HEK293 (cell line): ENCODE results near the gene HMGN4.

Experiments used
- CTCF ChIA-PET: fragments of 350-600 bp; formaldehyde crosslinking; extraction: SDS; loops from one replicate; lab custom pipeline; 2021; ENCODE audit warnings: antibody characterized with exemption; lab: Yijun Ruan, JAX
- POLR2A ChIA-PET: fragments of 300-600 bp; formaldehyde crosslinking; extraction: SDS; loops from one replicate; lab custom pipeline; 2020; ENCODE audit warnings: antibody characterized with exemption, inconsistent platforms; lab: Yijun Ruan, JAX
- H3K27ac ChIP-seq: fragments of 200-500 bp; sonication (Bioruptor generic); 2 replicates; pipeline ENCODE4 v1.5.1; 2014; ENCODE audit warnings: low read depth, low read length, control low read depth, inconsistent platforms; ENCODE audit errors: extremely low read depth
- H3K36me3 ChIP-seq, 2 experiments: fragments of 200-500 bp in 1 of 2; sonication (Bioruptor generic) in 1 of 2; 1 replicate in 1 of 2; 2 replicates in 1 of 2; pipeline ENCODE4 v1.5.1; 2014 to 2017; ENCODE audit warnings: inconsistent platforms in 2 of 2, low read length in 2 of 2; ENCODE audit not compliant: control insufficient read depth in 2 of 2, insufficient read depth in 1 of 2
- H3K4me1 ChIP-seq: fragments of 200-500 bp; sonication (Bioruptor generic); 2 replicates; pipeline ENCODE4 v1.5.1; 2014; ENCODE audit warnings: mild to moderate bottlenecking, low read length, inconsistent platforms; ENCODE audit not compliant: control insufficient read depth, insufficient read depth
- H3K4me3 ChIP-seq: 2 replicates; pipeline ENCODE4 v1.5.1; 2011; ENCODE audit warnings: low read depth, mild to moderate bottlenecking, control low read depth, low read length, moderate library complexity
- H3K9me3 ChIP-seq: fragments of 200-500 bp; sonication (Bioruptor generic); 2 replicates; pipeline ENCODE4 v1.5.1; 2014; ENCODE audit warnings: low read depth, low read length, inconsistent platforms; ENCODE audit not compliant: control insufficient read depth, insufficient read depth
- AEBP2 ChIP-seq: fragments of 450-650 bp; formaldehyde crosslinking; IDR thresholded peaks from 2 replicates; pipeline ENCODE4 v1.5.1; 2016; ENCODE audit warnings: missing biosample characterization, missing genetic modification characterization, borderline replicate concordance
- KLF17 ChIP-seq: fragments of 450-650 bp; formaldehyde crosslinking; IDR thresholded peaks from 2 replicates; pipeline ENCODE4 v1.5.1; 2016; ENCODE audit warnings: missing biosample characterization, missing genetic modification characterization
- KLF9 ChIP-seq: fragments of 450-650 bp; formaldehyde crosslinking; IDR thresholded peaks from 2 replicates; pipeline ENCODE4 v1.5.1; 2016; ENCODE audit warnings: missing biosample characterization, missing genetic modification characterization, low read depth
- PRDM1 ChIP-seq: fragments of 450-650 bp; formaldehyde crosslinking; IDR thresholded peaks from 2 replicates; pipeline ENCODE4; 2016; ENCODE audit warnings: missing biosample characterization, missing genetic modification characterization
- TCF7L2 ChIP-seq: IDR thresholded peaks from 2 replicates; pipeline ENCODE4 v1.6.1; 2011; ENCODE audit warnings: low read depth, mild to moderate bottlenecking, inconsistent platforms, low read length, moderate library complexity, borderline replicate concordance
- ZEB2 ChIP-seq: fragments of 450-650 bp; formaldehyde crosslinking; IDR thresholded peaks from 2 replicates; pipeline ENCODE4 v1.5.1; 2016; ENCODE audit warnings: missing biosample characterization, missing genetic modification characterization
- ZFP3 ChIP-seq: fragments of 450-650 bp; formaldehyde crosslinking; IDR thresholded peaks from 2 replicates; pipeline ENCODE4 v1.5.1; 2016; ENCODE audit warnings: low read depth, missing biosample characterization, missing genetic modification characterization
- ZFP69B ChIP-seq: fragments of 450-650 bp; formaldehyde crosslinking; IDR thresholded peaks from 2 replicates; pipeline ENCODE4 v1.5.1; 2016; ENCODE audit warnings: missing biosample characterization, missing genetic modification characterization
- ZNF133 ChIP-seq: fragments of 450-650 bp; formaldehyde crosslinking; IDR thresholded peaks from 2 replicates; pipeline ENCODE4 v1.5.1; 2016; ENCODE audit warnings: missing biosample characterization, missing genetic modification characterization
- ZNF140 ChIP-seq: fragments of 450-650 bp; formaldehyde crosslinking; IDR thresholded peaks from 2 replicates; pipeline ENCODE4 v1.5.1; 2016; ENCODE audit warnings: missing biosample characterization, missing genetic modification characterization
- ZNF155 ChIP-seq: fragments of 450-650 bp; formaldehyde crosslinking; IDR thresholded peaks from 2 replicates; pipeline ENCODE4 v1.5.1; 2016; ENCODE audit warnings: missing biosample characterization, missing genetic modification characterization
- ZNF280D ChIP-seq: fragments of 450-650 bp; formaldehyde crosslinking; IDR thresholded peaks from 2 replicates; pipeline ENCODE4 v1.5.1; 2016; ENCODE audit warnings: missing biosample characterization, missing genetic modification characterization
- ZNF335 ChIP-seq: fragments of 450-650 bp; formaldehyde crosslinking; conservative IDR thresholded peaks from 2 replicates; pipeline ENCODE4 v1.5.1; 2016; ENCODE audit warnings: missing biosample characterization, missing genetic modification characterization
- ZNF398 ChIP-seq: fragments of 450-650 bp; formaldehyde crosslinking; IDR thresholded peaks from 2 replicates; pipeline ENCODE4 v1.5.1; 2017; ENCODE audit warnings: missing biosample characterization, missing genetic modification characterization
- ZNF423 ChIP-seq: fragments of 450-650 bp; formaldehyde crosslinking; IDR thresholded peaks from 2 replicates; pipeline ENCODE4 v1.5.1; 2016; ENCODE audit warnings: missing biosample characterization, missing genetic modification characterization
- ZNF529 ChIP-seq: fragments of 450-650 bp; formaldehyde crosslinking; IDR thresholded peaks from 2 replicates; pipeline ENCODE4 v1.5.1; 2017; ENCODE audit warnings: missing genetic modification characterization, missing biosample characterization; ENCODE audit not compliant: insufficient replicate concordance
- ZNF530 ChIP-seq: fragments of 450-650 bp; formaldehyde crosslinking; IDR thresholded peaks from 2 replicates; pipeline ENCODE4 v1.5.1; 2016; ENCODE audit warnings: low read depth, missing biosample characterization, missing genetic modification characterization
- ZNF560 ChIP-seq: fragments of 450-650 bp; formaldehyde crosslinking; IDR thresholded peaks from 2 replicates; pipeline ENCODE4 v1.5.1; 2017; ENCODE audit warnings: missing biosample characterization, missing genetic modification characterization, borderline replicate concordance
- ZNF658 ChIP-seq: fragments of 450-650 bp; formaldehyde crosslinking; IDR thresholded peaks from 2 replicates; pipeline ENCODE4; 2016; ENCODE audit warnings: missing biosample characterization, missing genetic modification characterization
- ZNF670 ChIP-seq: fragments of 450-650 bp; formaldehyde crosslinking; IDR thresholded peaks from 2 replicates; pipeline ENCODE4 v1.5.1; 2016; ENCODE audit warnings: missing biosample characterization, missing genetic modification characterization, low read depth
- ZSCAN18 ChIP-seq: fragments of 450-650 bp; formaldehyde crosslinking; IDR thresholded peaks from 2 replicates; pipeline ENCODE4 v1.5.1; 2016; ENCODE audit warnings: missing biosample characterization, missing genetic modification characterization
- ZSCAN4 ChIP-seq: fragments of 450-650 bp; formaldehyde crosslinking; IDR thresholded peaks from 2 replicates; pipeline ENCODE4 v1.5.1; 2017; ENCODE audit warnings: missing biosample characterization, missing genetic modification characterization
- ZSCAN5A ChIP-seq: fragments of 450-650 bp; formaldehyde crosslinking; IDR thresholded peaks from 2 replicates; pipeline ENCODE4 v1.5.1; 2016; ENCODE audit warnings: missing biosample characterization, missing genetic modification characterization

HMGN4 gene

GRCh38 chr6:26502165-26502564, 36.0 kb upstream of the HMGN4 start (continued):
- TF ChIP-seq ZSCAN18 (tag by site-specific recombination) (no peak), AEBP2 (tag by site-specific recombination) (no peak), ZNF398 (tag by site-specific recombination) (no peak), ZFP69B (tag by site-specific recombination) (no peak), ZEB2 (tag by site-specific recombination) (no peak), KLF17 (no peak), ZNF658 (tag by site-specific recombination) (no peak), ZSCAN5A (tag by site-specific recombination) (no peak), KLF9 (tag by site-specific recombination) (no peak), PRDM1 (tag by site-specific recombination) (no peak)

GRCh38 chr6:26502626-26503025, 35.5 kb upstream of the HMGN4 start:
- Histone ChIP-seq H3K4me3 (no peak overlapping the region), H3K27ac (no peak overlapping the region), H3K9me3 (no peaks in the 10 kb centered on the region), H3K4me1 (no peaks in the 10 kb centered on the region), H3K36me3 (no peaks in the 10 kb centered on the region)
- ChIA-PET POLR2A (interaction anchor here (1.4 kb wide), 1 partner anchor 19 kb away, joined by 5 read pairs; no protein-coding TSS in a partner anchor), CTCF (interaction anchor here (0.5 to 0.7 kb wide), 2 partner anchors 32 to 535 kb away, joined by 3 read pairs; no protein-coding TSS in a partner anchor)
- TF ChIP-seq ZNF335 (tag by site-specific recombination), result no peak
- no peak for TF ChIP-seq ZNF529 (tag by site-specific recombination)
- TF ChIP-seq ZNF560 (tag by site-specific recombination), result no peak
- no peak for TF ChIP-seq ZSCAN4 (tag by site-specific recombination)
- no peak for TF ChIP-seq ZNF530 (tag by site-specific recombination)
- TF ChIP-seq ZNF280D, result no peak
- TF ChIP-seq ZNF140 (tag by site-specific recombination), result no peak
- no peak for TF ChIP-seq ZNF155
- no peak for TF ChIP-seq ZNF670 (tag by site-specific recombination)
- no peak for TF ChIP-seq ZEB2 (tag by site-specific recombination)
- no peak for TF ChIP-seq ZFP3 (tag by site-specific recombination)
- no peak for TF ChIP-seq ZNF423
- no peak for TF ChIP-seq TCF7L2
- TF ChIP-seq ZNF133 (tag by site-specific recombination), result no peak
